GM12878 (cell line): ENCODE measurements around the gene SLC22A31. TPM values are rescaled to one million over a fixed set of nuclear protein-coding genes. Genes with fewer than 3 reads are reported as not detected.

Source experiments
- ATAC-seq: fragments of 200-7000 bp; cut with Tn5 transposase; 3 replicates; pipeline ENCODE4 v1.9.1; 2020; ENCODE audit warnings: mild to moderate bottlenecking, moderate library complexity
- BruUV-seq: library from RNA; stranded (reverse); fragments of 400-500 nt; replicated peaks from 2 replicates; lab custom pipeline; 2021; lab: Mats Ljungman, UMichigan
- CTCF ChIA-PET: fragments of 300-600 bp; sonication (Branson Sonifier 250); formaldehyde crosslinking; extraction: SDS; loops from one replicate; lab custom pipeline; 2021; ENCODE audit warnings: inconsistent platforms; lab: Yijun Ruan, JAX
- POLR2A ChIA-PET: fragments of 350-600 bp; formaldehyde crosslinking; extraction: SDS; loops from one replicate; lab custom pipeline; 2021; ENCODE audit warnings: inconsistent platforms; lab: Charles Lee
- RAD21 ChIA-PET: fragments of 300-600 bp; sonication (Branson Sonifier 250); formaldehyde crosslinking; loops from one replicate; lab custom pipeline; 2023; ENCODE audit warnings: antibody characterized with exemption; ENCODE audit not compliant: unreplicated experiment; lab: Charles Lee
- SMC1A ChIA-PET: fragments of 300-600 bp; sonication (Branson Sonifier 250); formaldehyde crosslinking; loops from one replicate; lab custom pipeline; 2023; ENCODE audit not compliant: unreplicated experiment, uncharacterized antibody; lab: Charles Lee
- DNase-seq: peaks from one replicate; pipeline ENCODE4 v3.0.0-alpha.2; 2011; ENCODE audit warnings: low read depth, low spot score
- FAIRE-seq: peaks from 3 replicates; lab custom pipeline; 2011; peaks lifted over from hg19 to GRCh38; lab: Jason Lieb, UNC
- H2AFZ ChIP-seq: 2 replicates; pipeline ENCODE4 v1.6.0; 2011; ENCODE audit warnings: low read depth, low read length, control low read depth; ENCODE audit not compliant: control insufficient read depth
- H3K27ac ChIP-seq: 2 replicates; pipeline ENCODE4 v1.5.1; 2011; ENCODE audit warnings: control low read depth; ENCODE audit not compliant: control insufficient read depth, insufficient read depth
- H3K27me3 ChIP-seq, 2 experiments: replicated peaks in 1 of 2; 2 replicates each; pipeline versions ENCODE4 v1.6.0 to v1.6.1; 2011; ENCODE audit warnings: low read length in 1 of 2; ENCODE audit not compliant: control insufficient read depth in 2 of 2, insufficient read depth in 2 of 2
- H3K36me3 ChIP-seq, 2 experiments: 2 replicates each; pipeline ENCODE4 v1.5.1; 2011; ENCODE audit warnings: low read length in 1 of 2; ENCODE audit not compliant: control insufficient read depth in 2 of 2, insufficient read depth in 2 of 2
- H3K4me1 ChIP-seq: 2 replicates; pipeline ENCODE4 v1.6.1; 2011; ENCODE audit warnings: mild to moderate bottlenecking, low read length, moderate library complexity, mixed read lengths; ENCODE audit not compliant: control insufficient read depth, insufficient read depth
- H3K4me2 ChIP-seq: 2 replicates; pipeline ENCODE4 v1.6.0; 2011; ENCODE audit warnings: control low read depth; ENCODE audit not compliant: control insufficient read depth, insufficient read depth
- H3K4me3 ChIP-seq: fragments of 200-600 bp; sonication (generic); 2 replicates; pipeline ENCODE4 v1.5.1; 2016
- H3K79me2 ChIP-seq: 2 replicates; pipeline ENCODE4 v1.6.0; 2011; ENCODE audit warnings: low read length; ENCODE audit not compliant: control insufficient read depth, insufficient read depth
- H3K9ac ChIP-seq: 2 replicates; pipeline ENCODE4 v1.8.0; 2011; ENCODE audit warnings: low read length, control low read depth, mixed read lengths; ENCODE audit not compliant: control insufficient read depth, insufficient read depth
- H3K9me3 ChIP-seq: replicated peaks from 3 replicates; pipeline ENCODE4 v1.5.1; 2011; ENCODE audit warnings: mild to moderate bottlenecking, low read length; ENCODE audit not compliant: control insufficient read depth, insufficient read depth
- H4K20me1 ChIP-seq: 2 replicates; pipeline ENCODE4 v1.6.0; 2011; ENCODE audit not compliant: control insufficient read depth, insufficient read depth
- HDAC2 ChIP-seq: fragments of 200-600 bp; sonication (generic); IDR thresholded peaks from 2 replicates; pipeline ENCODE4 v1.6.1; 2017
- NR2F1 ChIP-seq: fragments of 450-650 bp; conservative IDR thresholded peaks from 2 replicates; pipeline ENCODE4 v1.6.1; 2017; ENCODE audit warnings: mild to moderate bottlenecking
- RBBP5 ChIP-seq: fragments of 200-600 bp; sonication (generic); conservative IDR thresholded peaks from 2 replicates; pipeline ENCODE4 v1.6.1; 2016
- STAT3 ChIP-seq: IDR thresholded peaks from 2 replicates; pipeline ENCODE4 v1.6.1; 2011; ENCODE audit warnings: low read depth, low read length, improper control_type of control experiment
- WGBS: methylation state at CpG from one replicate; pipeline ENCODE4 v1.1.6; 2016; ENCODE audit warnings: low lambda C conversion rate; ENCODE audit not compliant: insufficient replicate concordance, insufficient coverage; ENCODE audit errors: missing lambda C conversion rate; 5-methylcytosine and 5-hydroxymethylcytosine counted together
- in situ Hi-C: fragments of 300-500 bp; cut with MboI; formaldehyde crosslinking; loops from 9 replicates; pipeline ENCODE4 v1.14.3; 2018; ENCODE audit warnings: mixed read lengths
- intact Hi-C: fragments of 100-400 bp; cut with micrococcal nuclease; formaldehyde crosslinking; loops from one replicate; pipeline ENCODE4 v1.14.2; 2022; ENCODE audit not compliant: unreplicated experiment
- polyA plus RNA-seq, 11 experiments: library from polyadenylated mRNA; depleted of rRNA in 4 of 11; unstranded in 6 of 11; stranded (reverse) in 5 of 11; fragments of >200 nt; fragmentation: Nextera tagmentation in 4 of 11; fragmentation: Illumina TruSeq in 1 of 11; extraction: Ambion mirVana in 4 of 11; extraction: Trizol in 1 of 11; gene quantifications; 1 replicate in 1 of 11; 2 replicates in 10 of 11; pipeline versions ENCODE4 v1.2.1 to v1.2.3, GENCODE V29; 2011 to 2016; ENCODE audit warnings: inconsistent platforms in 2 of 11, missing spikeins in 2 of 11, low read depth in 1 of 11
- total RNA-seq, 4 experiments: library from RNA; depleted of rRNA in 3 of 4; stranded (reverse); fragments of >200 nt in 3 of 4; fragmentation: Illumina TruSeq in 1 of 4; extraction: Trizol in 1 of 4; gene quantifications; 2 replicates each; pipeline versions ENCODE4 v1.2.1 to v1.2.3, GENCODE V29; 2013 to 2021
- TF ChIP-seq, protein P1 (sequence below): IDR thresholded peaks from 2 replicates; pipeline ENCODE4 v1.6.1; 2012; ENCODE audit warnings: improper control_type of control experiment, low read depth, low read length; ENCODE audit not compliant: insufficient replicate concordance
- TF ChIP-seq, protein P2 (sequence below): IDR thresholded peaks from 2 replicates; pipeline ENCODE4 v1.6.1; 2011; ENCODE audit warnings: mild to moderate bottlenecking, low read depth, low read length, moderate library complexity; ENCODE audit not compliant: insufficient replicate concordance
- TF ChIP-seq, protein P3 (sequence below): fragments of 450-650 bp; IDR thresholded peaks from 2 replicates; pipeline ENCODE4 v1.6.1; 2016; ENCODE audit warnings: mild to moderate bottlenecking, moderate library complexity, borderline replicate concordance

Gene SLC22A31
- total and polyA plus RNA-seq, 10 of the 15 experiments (the other 5 are each of a cell fraction or from before 2014, with no cell fraction given): 0.13 to 0.24 (median 0.23) TPM; not detected in 7

DNA sequence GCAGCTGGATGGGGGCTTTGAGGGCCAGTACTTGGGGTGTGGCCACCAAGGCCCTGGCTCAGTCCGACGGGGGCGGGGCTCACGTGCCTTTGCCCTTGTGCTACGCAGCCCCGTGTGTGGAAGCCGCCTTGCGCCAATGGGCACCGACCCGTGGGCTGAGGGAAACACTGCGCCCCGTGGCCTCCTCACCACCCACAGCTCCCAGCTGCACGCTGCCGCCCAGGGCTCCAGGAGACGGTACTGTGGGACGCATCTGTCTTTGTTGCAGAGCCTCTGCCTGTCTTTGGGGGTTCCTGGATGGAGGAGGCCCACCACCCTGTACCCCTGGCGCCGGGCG is 21.2 kb downstream of the SLC22A31 start:
- ChIA-PET SMC1A (no interaction called here), POLR2A (no interaction called here)

More for the DNA sequence above, 21.2 kb downstream of the SLC22A31 start:
- H3K9ac ChIP-seq: no peak overlapping the region
- intact Hi-C loops: no loop called here
- DNase-seq: no peak
- TF ChIP-seq STAT3 (no peak), HDAC2 (no peak), RBBP5 (no peak), NR2F1 (no peak)
- TF ChIP-seq, protein P1, sequence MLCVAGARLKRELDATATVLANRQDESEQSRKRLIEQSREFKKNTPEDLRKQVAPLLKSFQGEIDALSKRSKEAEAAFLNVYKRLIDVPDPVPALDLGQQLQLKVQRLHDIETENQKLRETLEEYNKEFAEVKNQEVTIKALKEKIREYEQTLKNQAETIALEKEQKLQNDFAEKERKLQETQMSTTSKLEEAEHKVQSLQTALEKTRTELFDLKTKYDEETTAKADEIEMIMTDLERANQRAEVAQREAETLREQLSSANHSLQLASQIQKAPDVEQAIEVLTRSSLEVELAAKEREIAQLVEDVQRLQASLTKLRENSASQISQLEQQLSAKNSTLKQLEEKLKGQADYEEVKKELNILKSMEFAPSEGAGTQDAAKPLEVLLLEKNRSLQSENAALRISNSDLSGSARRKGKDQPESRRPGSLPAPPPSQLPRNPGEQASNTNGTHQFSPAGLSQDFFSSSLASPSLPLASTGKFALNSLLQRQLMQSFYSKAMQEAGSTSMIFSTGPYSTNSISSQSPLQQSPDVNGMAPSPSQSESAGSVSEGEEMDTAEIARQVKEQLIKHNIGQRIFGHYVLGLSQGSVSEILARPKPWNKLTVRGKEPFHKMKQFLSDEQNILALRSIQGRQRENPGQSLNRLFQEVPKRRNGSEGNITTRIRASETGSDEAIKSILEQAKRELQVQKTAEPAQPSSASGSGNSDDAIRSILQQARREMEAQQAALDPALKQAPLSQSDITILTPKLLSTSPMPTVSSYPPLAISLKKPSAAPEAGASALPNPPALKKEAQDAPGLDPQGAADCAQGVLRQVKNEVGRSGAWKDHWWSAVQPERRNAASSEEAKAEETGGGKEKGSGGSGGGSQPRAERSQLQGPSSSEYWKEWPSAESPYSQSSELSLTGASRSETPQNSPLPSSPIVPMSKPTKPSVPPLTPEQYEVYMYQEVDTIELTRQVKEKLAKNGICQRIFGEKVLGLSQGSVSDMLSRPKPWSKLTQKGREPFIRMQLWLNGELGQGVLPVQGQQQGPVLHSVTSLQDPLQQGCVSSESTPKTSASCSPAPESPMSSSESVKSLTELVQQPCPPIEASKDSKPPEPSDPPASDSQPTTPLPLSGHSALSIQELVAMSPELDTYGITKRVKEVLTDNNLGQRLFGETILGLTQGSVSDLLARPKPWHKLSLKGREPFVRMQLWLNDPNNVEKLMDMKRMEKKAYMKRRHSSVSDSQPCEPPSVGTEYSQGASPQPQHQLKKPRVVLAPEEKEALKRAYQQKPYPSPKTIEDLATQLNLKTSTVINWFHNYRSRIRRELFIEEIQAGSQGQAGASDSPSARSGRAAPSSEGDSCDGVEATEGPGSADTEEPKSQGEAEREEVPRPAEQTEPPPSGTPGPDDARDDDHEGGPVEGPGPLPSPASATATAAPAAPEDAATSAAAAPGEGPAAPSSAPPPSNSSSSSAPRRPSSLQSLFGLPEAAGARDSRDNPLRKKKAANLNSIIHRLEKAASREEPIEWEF: no peak
- TF ChIP-seq, protein P2, sequence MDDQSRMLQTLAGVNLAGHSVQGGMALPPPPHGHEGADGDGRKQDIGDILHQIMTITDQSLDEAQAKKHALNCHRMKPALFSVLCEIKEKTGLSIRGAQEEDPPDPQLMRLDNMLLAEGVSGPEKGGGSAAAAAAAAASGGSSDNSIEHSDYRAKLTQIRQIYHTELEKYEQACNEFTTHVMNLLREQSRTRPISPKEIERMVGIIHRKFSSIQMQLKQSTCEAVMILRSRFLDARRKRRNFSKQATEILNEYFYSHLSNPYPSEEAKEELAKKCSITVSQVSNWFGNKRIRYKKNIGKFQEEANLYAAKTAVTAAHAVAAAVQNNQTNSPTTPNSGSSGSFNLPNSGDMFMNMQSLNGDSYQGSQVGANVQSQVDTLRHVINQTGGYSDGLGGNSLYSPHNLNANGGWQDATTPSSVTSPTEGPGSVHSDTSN: no peak
- TF ChIP-seq, protein P3, sequence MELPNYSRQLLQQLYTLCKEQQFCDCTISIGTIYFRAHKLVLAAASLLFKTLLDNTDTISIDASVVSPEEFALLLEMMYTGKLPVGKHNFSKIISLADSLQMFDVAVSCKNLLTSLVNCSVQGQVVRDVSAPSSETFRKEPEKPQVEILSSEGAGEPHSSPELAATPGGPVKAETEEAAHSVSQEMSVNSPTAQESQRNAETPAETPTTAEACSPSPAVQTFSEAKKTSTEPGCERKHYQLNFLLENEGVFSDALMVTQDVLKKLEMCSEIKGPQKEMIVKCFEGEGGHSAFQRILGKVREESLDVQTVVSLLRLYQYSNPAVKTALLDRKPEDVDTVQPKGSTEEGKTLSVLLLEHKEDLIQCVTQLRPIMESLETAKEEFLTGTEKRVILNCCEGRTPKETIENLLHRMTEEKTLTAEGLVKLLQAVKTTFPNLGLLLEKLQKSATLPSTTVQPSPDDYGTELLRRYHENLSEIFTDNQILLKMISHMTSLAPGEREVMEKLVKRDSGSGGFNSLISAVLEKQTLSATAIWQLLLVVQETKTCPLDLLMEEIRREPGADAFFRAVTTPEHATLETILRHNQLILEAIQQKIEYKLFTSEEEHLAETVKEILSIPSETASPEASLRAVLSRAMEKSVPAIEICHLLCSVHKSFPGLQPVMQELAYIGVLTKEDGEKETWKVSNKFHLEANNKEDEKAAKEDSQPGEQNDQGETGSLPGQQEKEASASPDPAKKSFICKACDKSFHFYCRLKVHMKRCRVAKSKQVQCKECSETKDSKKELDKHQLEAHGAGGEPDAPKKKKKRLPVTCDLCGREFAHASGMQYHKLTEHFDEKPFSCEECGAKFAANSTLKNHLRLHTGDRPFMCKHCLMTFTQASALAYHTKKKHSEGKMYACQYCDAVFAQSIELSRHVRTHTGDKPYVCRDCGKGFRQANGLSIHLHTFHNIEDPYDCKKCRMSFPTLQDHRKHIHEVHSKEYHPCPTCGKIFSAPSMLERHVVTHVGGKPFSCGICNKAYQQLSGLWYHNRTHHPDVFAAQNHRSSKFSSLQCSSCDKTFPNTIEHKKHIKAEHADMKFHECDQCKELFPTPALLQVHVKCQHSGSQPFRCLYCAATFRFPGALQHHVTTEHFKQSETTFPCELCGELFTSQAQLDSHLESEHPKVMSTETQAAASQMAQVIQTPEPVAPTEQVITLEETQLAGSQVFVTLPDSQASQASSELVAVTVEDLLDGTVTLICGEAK: no peak
- ChIA-PET CTCF (interaction anchor here (0.6 kb wide), 1 partner anchor 19 kb away, joined by 3 read pairs; no protein-coding TSS in a partner anchor), RAD21 (no interaction called here)
- no peak for FAIRE-seq
- no peak overlapping the region for H3K4me2 ChIP-seq
- H3K79me2 ChIP-seq: no peaks in the 10 kb centered on the region
- no peak overlapping the region for H3K27ac ChIP-seq
- 48% methylated on average over 14 of the region's 19 CpGs for WGBS
- BruUV-seq: no TSS peak
- H4K20me1 ChIP-seq: no peaks in the 10 kb centered on the region
- ATAC-seq: no peak
- H3K9me3 ChIP-seq: no peaks in the 10 kb centered on the region
- no peak overlapping the region for H3K4me3 ChIP-seq
- in situ Hi-C loops: no loop called here
- H3K36me3 ChIP-seq: no peaks in the 10 kb centered on the region
- H3K4me1 ChIP-seq: no peaks in the 10 kb centered on the region
- H2AFZ ChIP-seq: no peak overlapping the region
- H3K27me3 ChIP-seq: no peaks in the 10 kb centered on the region; a peak in 1 of 4 replicates
